GM18951 (cell line): ENCODE results near the gene THRAP3.

Experiments
- POLR2A ChIP-seq: IDR thresholded peaks from 4 replicates; pipeline ENCODE4 v1.6.1; 2011; ENCODE audit warnings: mild to moderate bottlenecking; ENCODE audit not compliant: insufficient read length, insufficient read depth; ENCODE audit errors: extremely low read depth
- in situ Hi-C: fragments of 300-500 bp; cut with MboI; formaldehyde crosslinking; loops from one replicate; pipeline ENCODE4 v1.12.0; 2022; ENCODE audit warnings: low sequenced_read_pairs, mixed read lengths, inconsistent platforms; ENCODE audit not compliant: unreplicated experiment

Gene THRAP3, protein sequence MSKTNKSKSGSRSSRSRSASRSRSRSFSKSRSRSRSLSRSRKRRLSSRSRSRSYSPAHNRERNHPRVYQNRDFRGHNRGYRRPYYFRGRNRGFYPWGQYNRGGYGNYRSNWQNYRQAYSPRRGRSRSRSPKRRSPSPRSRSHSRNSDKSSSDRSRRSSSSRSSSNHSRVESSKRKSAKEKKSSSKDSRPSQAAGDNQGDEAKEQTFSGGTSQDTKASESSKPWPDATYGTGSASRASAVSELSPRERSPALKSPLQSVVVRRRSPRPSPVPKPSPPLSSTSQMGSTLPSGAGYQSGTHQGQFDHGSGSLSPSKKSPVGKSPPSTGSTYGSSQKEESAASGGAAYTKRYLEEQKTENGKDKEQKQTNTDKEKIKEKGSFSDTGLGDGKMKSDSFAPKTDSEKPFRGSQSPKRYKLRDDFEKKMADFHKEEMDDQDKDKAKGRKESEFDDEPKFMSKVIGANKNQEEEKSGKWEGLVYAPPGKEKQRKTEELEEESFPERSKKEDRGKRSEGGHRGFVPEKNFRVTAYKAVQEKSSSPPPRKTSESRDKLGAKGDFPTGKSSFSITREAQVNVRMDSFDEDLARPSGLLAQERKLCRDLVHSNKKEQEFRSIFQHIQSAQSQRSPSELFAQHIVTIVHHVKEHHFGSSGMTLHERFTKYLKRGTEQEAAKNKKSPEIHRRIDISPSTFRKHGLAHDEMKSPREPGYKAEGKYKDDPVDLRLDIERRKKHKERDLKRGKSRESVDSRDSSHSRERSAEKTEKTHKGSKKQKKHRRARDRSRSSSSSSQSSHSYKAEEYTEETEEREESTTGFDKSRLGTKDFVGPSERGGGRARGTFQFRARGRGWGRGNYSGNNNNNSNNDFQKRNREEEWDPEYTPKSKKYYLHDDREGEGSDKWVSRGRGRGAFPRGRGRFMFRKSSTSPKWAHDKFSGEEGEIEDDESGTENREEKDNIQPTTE

DNA sequence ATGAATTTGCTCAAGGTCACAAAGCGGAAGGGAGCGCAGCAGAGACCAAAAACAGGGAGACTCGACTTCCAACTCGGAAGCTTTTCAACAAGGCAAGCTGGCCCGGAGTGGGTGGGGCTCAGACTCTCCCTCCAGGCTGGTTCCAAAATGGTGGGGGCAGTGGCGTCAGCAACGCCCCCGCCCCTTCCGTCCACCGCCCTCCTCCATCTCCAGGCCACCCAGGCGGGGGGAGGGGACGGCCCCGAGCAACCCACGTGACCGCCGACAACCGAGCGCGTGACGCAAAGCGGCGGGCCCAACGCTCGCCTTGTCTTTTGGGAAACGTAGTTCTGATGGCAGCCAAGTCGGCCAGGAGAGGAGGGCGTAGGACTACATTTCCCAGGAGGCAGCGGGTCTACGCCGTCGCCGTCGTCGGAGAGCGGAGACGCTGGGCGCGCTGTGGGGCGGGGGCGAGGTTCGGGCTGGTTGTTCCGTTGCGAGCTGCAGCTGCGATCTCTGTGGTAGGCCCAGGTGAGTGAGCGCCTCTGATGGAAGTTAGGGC lies at the start of gene THRAP3:
TSS of gene THRAP3 (plus strand) at position 448 of the 541 bp plus-strand sequence. CDS start 58,121 bp downstream, outside the sequence.
- in situ Hi-C loops = no loop called here
- TF ChIP-seq POLR2A = peak; percentile 87

DNA sequence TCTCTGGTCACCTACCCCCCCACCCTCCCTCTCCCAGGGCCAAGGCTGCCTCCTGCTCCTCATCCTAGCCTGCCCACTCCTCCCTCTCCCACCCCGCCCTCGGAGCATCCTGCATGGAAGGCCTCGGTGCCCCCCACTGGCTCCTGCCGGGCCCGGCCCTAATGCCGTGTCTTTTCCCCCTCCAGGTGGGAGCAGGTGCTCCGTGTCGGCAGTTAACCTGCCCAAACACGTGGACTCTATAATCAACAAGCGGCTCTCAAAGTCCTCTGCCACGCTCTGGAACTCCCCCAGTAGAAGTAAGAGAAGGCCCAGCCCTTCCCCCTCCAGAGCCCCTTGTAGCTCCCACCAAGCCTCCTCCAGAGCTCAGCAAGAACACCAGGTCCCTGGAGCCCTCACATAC lies 49.5 kb upstream of the THRAP3 start:
- TF ChIP-seq POLR2A = no peak
- in situ Hi-C loops = no loop called here

DNA sequence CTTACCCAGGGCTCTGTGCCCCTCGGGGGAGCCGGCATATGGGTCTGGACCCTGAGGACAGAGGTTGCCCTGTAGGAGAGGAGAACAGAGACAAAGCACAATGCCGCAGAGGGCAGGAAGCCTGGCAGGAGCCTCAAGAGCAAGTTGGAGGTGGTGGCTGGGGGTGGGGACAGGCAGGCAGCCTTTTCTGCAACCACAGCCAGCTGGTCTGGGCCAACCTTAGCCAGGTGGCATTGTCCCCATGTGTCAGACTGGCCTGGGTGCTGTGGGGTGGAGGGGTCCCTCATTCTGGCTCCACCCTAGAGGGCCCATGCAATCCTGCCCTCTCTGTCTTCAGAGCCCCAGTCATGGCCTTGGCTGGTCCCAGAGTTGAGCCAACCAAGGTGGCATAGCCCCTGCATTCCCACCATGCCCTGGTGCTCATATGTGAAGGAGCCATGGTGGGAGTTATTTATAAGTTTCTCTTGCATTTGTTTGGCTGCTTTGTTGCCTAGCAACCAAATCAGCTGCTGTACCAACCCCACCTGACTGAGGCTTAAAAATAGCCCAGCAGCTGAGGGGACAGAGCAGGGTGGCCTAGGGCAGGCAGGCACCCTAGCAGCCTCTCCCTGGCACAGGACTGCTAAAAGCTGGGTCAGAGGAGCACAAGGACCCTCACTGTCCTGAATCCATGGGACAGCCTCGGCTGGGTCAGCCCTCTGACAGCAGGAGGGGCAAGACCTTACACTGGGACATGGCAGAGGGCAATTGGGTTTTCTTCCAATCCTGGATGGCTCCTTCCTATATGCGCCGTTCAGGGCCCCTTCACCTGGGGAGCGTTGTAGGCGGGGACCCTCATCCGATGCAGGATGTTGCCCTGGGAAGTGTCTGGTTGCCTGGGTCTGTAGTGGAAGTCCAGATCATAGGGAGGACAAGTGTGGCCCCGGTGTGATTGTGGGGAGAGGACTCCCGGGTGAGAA lies 48.8 kb upstream of the THRAP3 start:
- in situ Hi-C loops = no loop called here
- no peak for TF ChIP-seq POLR2A

DNA sequence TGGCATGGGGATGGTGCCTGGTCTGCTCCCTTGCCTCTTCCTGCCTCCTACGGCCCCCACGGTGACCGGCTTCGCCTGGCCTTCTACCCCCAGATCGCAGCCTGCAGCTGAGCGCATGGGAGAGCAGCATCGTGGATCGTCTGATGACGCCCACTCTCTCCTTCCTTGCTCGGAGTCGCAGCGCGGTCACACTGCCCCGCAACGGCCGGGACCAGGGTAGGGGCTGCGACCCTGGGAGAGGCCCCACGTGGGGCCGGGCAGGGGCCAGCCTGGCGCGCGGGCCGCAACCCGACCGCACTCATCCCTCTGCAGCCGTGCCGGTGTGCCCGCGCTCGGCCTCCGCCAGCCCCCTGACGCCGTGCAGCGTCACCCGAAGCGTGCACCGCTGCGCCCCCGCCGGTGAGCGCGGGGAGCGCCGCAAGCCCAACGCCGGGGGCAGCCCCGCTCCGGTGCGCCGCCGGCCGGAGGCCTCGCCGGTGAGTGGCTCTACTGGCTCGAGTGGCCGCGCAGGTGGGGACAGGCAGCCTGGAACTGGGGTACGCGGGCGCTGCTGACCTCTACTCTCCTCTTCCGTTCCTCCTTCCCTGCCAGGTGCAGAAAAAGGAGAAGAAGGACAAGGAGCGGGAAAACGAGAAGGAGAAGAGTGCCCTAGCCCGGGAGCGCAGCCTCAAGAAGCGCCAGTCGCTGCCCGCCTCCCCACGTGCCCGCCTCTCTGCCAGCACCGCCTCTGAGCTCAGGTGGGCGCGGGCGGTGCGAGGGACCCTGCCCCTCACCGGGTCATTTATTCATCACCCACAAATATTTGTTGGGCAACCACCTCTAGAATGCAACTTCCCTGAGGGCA lies 47.9 kb upstream of the THRAP3 start:
- in situ Hi-C loops = no loop called here

DNA sequence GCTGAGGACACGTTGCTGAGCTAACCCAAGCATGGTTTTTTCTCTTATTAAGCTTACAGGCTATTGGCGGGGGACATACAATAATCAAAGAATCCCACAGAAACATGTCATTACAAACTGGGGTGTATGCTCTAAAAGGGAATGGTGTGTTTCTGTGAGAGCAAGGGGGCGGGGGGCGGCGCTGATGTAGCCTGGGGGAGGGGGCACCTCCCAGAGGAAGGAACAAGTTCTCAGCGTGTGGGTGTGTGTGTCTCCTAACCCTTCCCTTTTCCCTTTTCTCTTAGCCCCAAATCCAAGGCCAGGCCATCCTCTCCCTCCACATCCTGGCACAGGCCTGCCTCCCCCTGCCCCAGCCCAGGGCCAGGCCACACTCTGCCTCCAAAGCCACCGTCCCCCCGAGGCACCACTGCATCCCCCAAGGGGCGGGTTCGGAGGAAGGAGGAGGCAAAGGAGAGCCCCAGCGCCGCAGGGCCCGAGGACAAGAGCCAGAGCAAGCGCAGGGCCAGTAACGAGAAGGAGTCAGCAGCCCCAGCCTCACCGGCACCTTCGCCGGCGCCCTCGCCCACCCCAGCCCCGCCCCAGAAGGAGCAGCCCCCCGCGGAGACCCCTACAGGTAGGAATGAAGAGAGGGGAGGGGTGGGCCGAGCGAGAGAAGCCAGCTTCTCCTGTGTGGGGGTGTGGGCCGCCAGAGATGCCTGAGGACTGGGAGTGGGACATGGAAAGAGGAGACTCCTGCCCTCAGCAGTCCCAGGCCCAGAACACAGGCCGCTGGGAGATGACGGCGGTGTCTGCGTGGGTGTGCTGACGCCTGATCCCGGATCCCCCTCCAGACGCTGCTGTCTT lies 46.4 kb upstream of the THRAP3 start:
- TF ChIP-seq POLR2A = no peak
- in situ Hi-C loops = no loop called here

More for the DNA sequence above, 47.9 kb upstream of the THRAP3 start:
- TF ChIP-seq POLR2A = no peak

DNA sequence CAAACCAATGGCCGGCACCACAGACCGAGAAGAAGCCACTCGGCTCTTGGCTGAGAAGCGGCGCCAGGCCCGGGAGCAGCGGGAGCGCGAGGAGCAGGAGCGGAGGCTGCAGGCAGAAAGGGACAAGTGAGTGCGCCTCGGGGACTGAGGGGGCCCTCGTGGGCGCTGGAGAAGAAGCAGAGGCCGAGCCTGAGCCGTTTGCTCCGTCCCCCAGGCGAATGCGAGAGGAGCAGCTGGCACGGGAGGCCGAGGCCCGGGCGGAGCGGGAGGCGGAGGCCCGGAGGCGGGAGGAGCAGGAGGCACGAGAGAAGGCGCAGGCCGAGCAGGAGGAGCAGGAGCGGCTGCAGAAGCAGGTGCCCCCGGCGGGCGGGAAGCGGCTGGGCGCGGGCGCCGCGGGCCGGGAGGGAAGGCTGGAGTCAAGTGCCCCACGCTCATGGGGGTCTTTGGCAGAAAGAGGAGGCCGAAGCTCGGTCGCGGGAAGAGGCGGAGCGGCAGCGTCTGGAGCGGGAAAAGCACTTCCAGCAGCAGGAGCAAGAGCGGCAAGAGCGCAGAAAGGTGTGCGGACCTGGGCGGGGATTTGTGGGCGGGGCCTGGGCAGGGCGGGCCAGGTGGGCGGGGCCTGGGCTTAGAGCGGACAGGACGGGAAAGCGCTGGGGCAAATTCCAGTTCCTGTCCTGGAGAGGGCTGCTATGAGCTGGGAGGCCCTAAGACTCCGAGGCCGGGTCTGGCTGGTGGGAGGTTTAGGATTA lies 45.6 kb upstream of the THRAP3 start:
- TF ChIP-seq POLR2A = no peak
- in situ Hi-C loops = no loop called here

DNA sequence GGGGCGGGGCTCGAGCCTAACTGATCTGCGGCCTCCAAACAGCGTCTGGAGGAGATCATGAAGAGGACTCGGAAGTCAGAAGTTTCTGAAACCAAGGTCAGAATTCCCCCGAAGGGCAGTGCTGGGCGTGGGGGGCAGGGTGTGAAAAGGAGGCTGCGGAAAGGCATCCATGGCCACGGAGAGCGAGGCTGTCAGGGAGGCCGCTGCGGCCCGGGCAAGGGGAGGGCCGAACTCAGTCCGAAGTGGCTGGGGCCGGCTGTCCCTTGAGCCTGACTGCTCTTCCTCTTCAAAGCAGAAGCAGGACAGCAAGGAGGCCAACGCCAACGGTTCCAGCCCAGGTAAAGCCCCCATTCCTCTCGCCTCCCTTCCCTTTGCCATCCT lies 45.0 kb upstream of the THRAP3 start:
- TF ChIP-seq POLR2A = no peak

DNA sequence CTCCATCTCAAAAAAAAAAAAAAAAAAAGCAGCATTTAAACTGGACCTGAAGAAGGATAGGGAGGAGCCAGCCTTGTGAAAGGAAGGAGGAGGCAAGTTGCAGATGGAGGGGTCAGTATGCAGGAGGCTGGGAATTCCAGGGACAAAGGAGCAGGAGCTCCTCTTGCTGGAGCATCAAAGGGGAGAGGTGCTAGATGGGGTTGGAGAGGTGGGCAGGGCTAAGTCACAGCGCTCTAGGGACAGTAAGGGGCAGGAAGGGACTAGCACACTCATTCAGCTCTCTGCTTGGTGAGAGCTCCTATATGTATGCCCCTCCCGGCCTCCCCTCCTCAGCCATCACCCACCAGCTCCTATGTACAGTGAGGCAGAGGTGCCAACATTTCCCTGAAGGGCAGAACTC lies 41.5 kb upstream of the THRAP3 start:
- TF ChIP-seq POLR2A = no peak

More for the DNA sequence above, 45.0 kb upstream of the THRAP3 start:
- in situ Hi-C loops = no loop called here

DNA sequence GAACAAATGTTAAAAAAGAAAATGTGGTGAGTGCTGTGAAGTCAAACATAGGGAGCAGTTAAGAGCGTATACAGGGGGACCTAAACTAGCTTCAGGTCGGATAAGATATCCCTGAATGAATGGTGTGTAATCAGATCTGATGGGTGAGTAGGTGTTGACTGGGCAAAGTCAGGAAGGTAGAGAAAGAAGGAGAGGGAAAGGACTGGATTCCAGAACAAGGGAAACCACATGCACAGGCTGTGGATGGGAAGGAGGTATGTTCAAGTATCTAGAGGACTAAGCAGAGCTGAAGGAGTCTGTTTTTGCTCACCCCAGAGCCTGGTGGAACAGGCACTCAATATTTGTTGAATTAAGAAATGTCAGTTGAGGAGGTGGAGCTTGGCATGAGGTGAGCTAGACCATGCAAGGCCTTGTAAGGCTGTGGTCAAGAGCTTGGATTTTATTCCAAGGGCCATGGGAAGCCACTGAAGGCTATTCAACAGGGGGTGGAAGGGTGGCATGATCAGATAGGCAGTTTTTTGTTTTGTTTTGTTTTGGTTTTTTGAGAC lies 40.9 kb upstream of the THRAP3 start:
- in situ Hi-C loops = no loop called here
- no peak for TF ChIP-seq POLR2A

More for the DNA sequence above, 41.5 kb upstream of the THRAP3 start:
- in situ Hi-C loops = no loop called here
